Measurements from ENCODE around the gene MARCHF9. TPM values are rescaled to one million over a fixed set of nuclear protein-coding genes. Genes with fewer than 3 reads are reported as not detected.

Gene MARCHF9
- total RNA-seq, 1 experiment from 2014 or later, result 18.9 TPM

- H3K4me3 ChIP-seq, result no peak overlapping the region
- peaks cover 34% of the 10 kb centered on the region; the same call in 1 of the 2 replicates for H3K36me3 ChIP-seq (ENCODE audit: low read depth)
- no peaks in the 10 kb centered on the region for H3K9me3 ChIP-seq (ENCODE audit: insufficient read depth, low read depth)
- BruUV-seq (replicated peaks), result no TSS peak
- H3K4me2 ChIP-seq, result no peak overlapping the region
- DNase-seq, result no peak
- H3K9me2 ChIP-seq (ENCODE audit: insufficient read depth), result no peaks in the 10 kb centered on the region
- CTCF ChIA-PET, result no interaction called here
- POLR2A ChIA-PET (ENCODE audit: unreplicated experiment), result interaction anchor here (0.5 kb wide), 1 partner anchor 71 kb away, joined by 3 read pairs; no protein-coding TSS in a partner anchor
- H2AFZ ChIP-seq, result no peak overlapping the region
- peaks cover 25% of the 10 kb centered on the region for H3K4me1 ChIP-seq (replicated peaks; ENCODE audit: insufficient read depth)
- peaks cover 5% of the 10 kb centered on the region; the same call in 1 of the 2 replicates for H4K20me1 ChIP-seq (ENCODE audit: insufficient read depth)
- intact Hi-C loops (cut with micrococcal nuclease; ENCODE audit: unreplicated experiment), result no loop called here
- H3K79me2 ChIP-seq (ENCODE audit: low read depth), result no peaks in the 10 kb centered on the region; the same call in 1 of the 2 replicates
- H3K27me3 ChIP-seq (ENCODE audit: insufficient read depth, low read depth), result no peaks in the 10 kb centered on the region
- TF ChIP-seq EZH2 (IDR thresholded peaks at IDR 0.05; ENCODE audit: low read depth) (no peak), CTCF (conservative IDR thresholded peaks at IDR 0.05) (no peak)
- H3F3A ChIP-seq (ENCODE audit: insufficient read depth, low read depth), result peaks cover 29% of the 10 kb centered on the region
- H3K27ac ChIP-seq, result no peak overlapping the region
These were observed 42.1 kb downstream of the MARCHF9 start for GRCh38 chr12:57796996-57797395.

GRCh38 chr12:57797933-57798332 is 43.0 kb downstream of the MARCHF9 start:
- Histone ChIP-seq H3K4me1 (replicated peaks; ENCODE audit: insufficient read depth) (peaks cover 25% of the 10 kb centered on the region), H2AFZ (no peak overlapping the region), H3K36me3 (ENCODE audit: low read depth) (peaks cover 30% of the 10 kb centered on the region; the same call in 1 of the 2 replicates), H3F3A (ENCODE audit: insufficient read depth, low read depth) (peaks cover 20% of the 10 kb centered on the region), H3K27me3 (ENCODE audit: insufficient read depth, low read depth) (no peaks in the 10 kb centered on the region), H3K4me2 (no peak overlapping the region), H3K79me2 (ENCODE audit: low read depth) (no peaks in the 10 kb centered on the region; the same call in 1 of the 2 replicates), H3K4me3 (no peak overlapping the region), H3K27ac (no peak overlapping the region), H3K9me3 (ENCODE audit: insufficient read depth, low read depth) (no peaks in the 10 kb centered on the region), H3K9me2 (ENCODE audit: insufficient read depth) (no peaks in the 10 kb centered on the region), H4K20me1 (ENCODE audit: insufficient read depth) (0 out of 2 replicates have a peak, but pooled peaks cover 5% of the 10 kb centered on the region)
- intact Hi-C loops (cut with micrococcal nuclease; ENCODE audit: unreplicated experiment), result no loop called here
- TF ChIP-seq CTCF (conservative IDR thresholded peaks at IDR 0.05) (no peak), EZH2 (IDR thresholded peaks at IDR 0.05; ENCODE audit: low read depth) (no peak)
- no TSS peak for BruUV-seq (replicated peaks)
- ChIA-PET POLR2A (ENCODE audit: unreplicated experiment) (no interaction called here), CTCF (no interaction called here)
- DNase-seq, result no peak

GRCh38 chr12:57800965-57801364 is 46.1 kb downstream of the MARCHF9 start:
- DNase-seq, result no peak
- no TSS peak for BruUV-seq (replicated peaks)

More at GRCh38 chr12:57800965-57801364, 46.1 kb downstream of the MARCHF9 start:
- CTCF ChIA-PET, result interaction anchor here (0.6 kb wide), 1 partner anchor 96 kb away, joined by 6 read pairs; no protein-coding TSS in a partner anchor
- no peak overlapping the region for H3K27ac ChIP-seq
- H3K4me3 ChIP-seq, result no peak overlapping the region
- H3K27me3 ChIP-seq (ENCODE audit: insufficient read depth, low read depth), result no peaks in the 10 kb centered on the region
- H3K36me3 ChIP-seq (ENCODE audit: low read depth), result peaks cover 21% of the 10 kb centered on the region; the same call in 1 of the 2 replicates
- H3K79me2 ChIP-seq (ENCODE audit: low read depth), result no peaks in the 10 kb centered on the region; the same call in 1 of the 2 replicates
- no peaks in the 10 kb centered on the region for H3K9me3 ChIP-seq (ENCODE audit: insufficient read depth, low read depth)
- peaks cover under 1% of the 10 kb centered on the region; the same call in 1 of the 2 replicates for H3F3A ChIP-seq (ENCODE audit: insufficient read depth, low read depth)
- H3K4me2 ChIP-seq, result no peak overlapping the region
- TF ChIP-seq EZH2 (IDR thresholded peaks at IDR 0.05; ENCODE audit: low read depth), result no peak
- no peak for TF ChIP-seq CTCF (conservative IDR thresholded peaks at IDR 0.05)
- no peaks in the 10 kb centered on the region for H3K9me2 ChIP-seq (ENCODE audit: insufficient read depth)
- H2AFZ ChIP-seq, result no peak overlapping the region
- H3K4me1 ChIP-seq (replicated peaks; ENCODE audit: insufficient read depth), result peaks cover under 1% of the 10 kb centered on the region; the same call in 1 of the 2 replicates
- intact Hi-C loops (cut with micrococcal nuclease; ENCODE audit: unreplicated experiment), result no loop called here
- 0 out of 2 replicates have a peak, but pooled peaks cover 4% of the 10 kb centered on the region for H4K20me1 ChIP-seq (ENCODE audit: insufficient read depth)
- POLR2A ChIA-PET (ENCODE audit: unreplicated experiment), result no interaction called here
